Loucy (cell line): Measurements from ENCODE around the gene HDLBP.

Experiments used
- H2AFZ ChIP-seq: fragments of 200-600 bp; sonication (generic); 2 replicates; pipeline ENCODE4 v1.6.0; 2016; ENCODE audit warnings: antibody characterized with exemption, mild to moderate bottlenecking, low read length, moderate library complexity
- H3F3A ChIP-seq: fragments of 200-600 bp; 2 replicates; pipeline ENCODE4 v1.6.0; 2016; ENCODE audit warnings: antibody characterized with exemption, low read depth, mild to moderate bottlenecking
- H3K27me3 ChIP-seq: fragments of 200-600 bp; sonication (generic); 2 replicates; pipeline ENCODE4 v1.6.1; 2014; ENCODE audit warnings: low read length, mild to moderate bottlenecking; ENCODE audit not compliant: insufficient read depth, poor library complexity, severe bottlenecking
- H3K36me3 ChIP-seq: fragments of 200-600 bp; sonication (generic); 2 replicates; pipeline ENCODE4 v1.6.1; 2016; ENCODE audit warnings: low read length; ENCODE audit not compliant: insufficient read depth
- H3K4me1 ChIP-seq: fragments of 200-600 bp; sonication (generic); 2 replicates; pipeline ENCODE4 v1.5.1; 2014; ENCODE audit warnings: low read length, mild to moderate bottlenecking; ENCODE audit not compliant: insufficient read depth, poor library complexity, severe bottlenecking
- H3K4me2 ChIP-seq: fragments of 200-600 bp; sonication (generic); 2 replicates; pipeline ENCODE4 v1.6.0; 2014; ENCODE audit warnings: antibody characterized with exemption, low read length, low read depth, mild to moderate bottlenecking; ENCODE audit not compliant: poor library complexity, severe bottlenecking
- H3K4me3 ChIP-seq: fragments of 200-600 bp; sonication (generic); 2 replicates; pipeline ENCODE4 v1.5.1; 2014; ENCODE audit warnings: low read length, mild to moderate bottlenecking, mixed read lengths; ENCODE audit not compliant: poor library complexity, severe bottlenecking
- H3K79me2 ChIP-seq: fragments of 200-600 bp; sonication (generic); 2 replicates; pipeline ENCODE4 v1.6.1; 2014; ENCODE audit warnings: low read length; ENCODE audit not compliant: insufficient read depth
- H3K9ac ChIP-seq: fragments of 200-600 bp; sonication (generic); 2 replicates; pipeline ENCODE4 v1.6.0; 2014; ENCODE audit warnings: mild to moderate bottlenecking, low read depth, low read length, moderate library complexity; ENCODE audit not compliant: poor library complexity, severe bottlenecking
- H3K9me2 ChIP-seq: fragments of 200-600 bp; sonication (generic); replicated peaks from 2 replicates; pipeline ENCODE4 v1.6.1; 2016; ENCODE audit warnings: low read depth, low read length, mixed read lengths
- H3K9me3 ChIP-seq: fragments of 200-600 bp; sonication (generic); 2 replicates; pipeline ENCODE4 v1.6.1; 2014; ENCODE audit warnings: mild to moderate bottlenecking, antibody characterized with exemption, low read length, low read depth; ENCODE audit not compliant: insufficient read depth
- H4K20me1 ChIP-seq: fragments of 200-600 bp; sonication (generic); 2 replicates; pipeline ENCODE4 v1.6.0; 2014; ENCODE audit warnings: antibody characterized with exemption, low read length, mild to moderate bottlenecking; ENCODE audit not compliant: insufficient read depth, poor library complexity, severe bottlenecking
- EZH2phosphoT487 ChIP-seq: fragments of 200-600 bp; IDR thresholded peaks from 2 replicates; pipeline ENCODE4 v1.6.1; 2018; ENCODE audit warnings: antibody characterized with exemption, mild to moderate bottlenecking, moderate library complexity, borderline replicate concordance
- TF ChIP-seq, protein P1 (sequence below): fragments of 200-600 bp; sonication (generic); conservative IDR thresholded peaks from 2 replicates; pipeline ENCODE4 v1.5.1; 2014; ENCODE audit warnings: mild to moderate bottlenecking, antibody characterized with exemption, low read length

Gene HDLBP

DNA sequence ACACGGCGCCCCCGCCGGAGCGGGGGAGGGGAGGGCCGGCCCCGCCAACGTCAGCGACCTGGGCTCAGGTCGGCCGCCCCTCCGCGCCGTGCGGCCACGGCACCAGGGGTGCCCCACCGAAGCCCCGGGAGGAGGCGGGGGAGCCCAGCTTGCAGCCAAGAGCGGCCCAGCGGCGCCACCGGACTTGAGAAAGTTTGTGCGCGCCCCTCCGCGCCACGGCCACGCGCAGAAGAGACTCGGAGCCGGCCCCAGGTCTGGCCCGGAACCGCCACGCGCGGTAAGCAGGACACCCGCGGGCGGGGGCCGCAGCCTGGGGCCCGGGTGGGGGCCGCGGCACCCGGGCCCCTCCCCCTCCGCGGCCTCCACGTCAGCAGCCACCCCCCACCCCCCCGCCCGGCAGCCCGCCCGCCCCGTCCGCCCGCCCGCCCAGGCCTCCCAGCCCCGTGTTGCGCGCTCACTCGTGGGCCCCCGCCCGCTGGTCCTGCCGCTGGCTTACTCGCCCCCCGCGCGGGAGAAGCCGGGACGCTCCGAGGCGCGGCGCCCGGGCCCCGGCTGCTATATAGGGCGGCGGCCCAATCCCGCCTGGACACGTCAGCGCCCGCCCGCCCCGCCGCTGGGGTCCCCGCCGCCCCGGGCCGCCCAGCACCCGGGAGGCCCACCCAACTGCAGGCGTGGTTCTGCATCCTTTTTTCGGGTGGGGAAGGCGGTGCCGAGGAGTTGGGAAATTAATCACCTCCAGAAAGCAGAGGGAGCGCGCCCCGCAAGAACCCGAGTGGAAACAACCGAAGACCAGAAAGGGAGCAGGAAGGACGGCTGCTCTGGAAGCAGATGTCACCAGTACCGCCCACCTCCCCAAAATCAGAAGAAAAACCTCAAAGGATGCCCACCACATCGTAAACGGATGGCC is 42.9 kb downstream of the HDLBP start:
- Histone ChIP-seq H4K20me1 (peaks cover 29% of the 10 kb centered on the region), H3K4me3 (peak overlapping the region; percentile 91), H3K9me3 (0 out of 2 replicates have a peak, but pooled peaks cover 7% of the 10 kb centered on the region), H3K4me2 (peak overlapping the region; percentile 84), H3K36me3 (peaks cover 8% of the 10 kb centered on the region; the same call in 1 of the 2 replicates), H3K9me2 (no peaks in the 10 kb centered on the region), H3K79me2 (peaks cover 82% of the 10 kb centered on the region), H3K27me3 (no peaks in the 10 kb centered on the region), H3K9ac (peak overlapping the region; percentile 73), H3K4me1 (peaks cover 28% of the 10 kb centered on the region), H3F3A (no peaks in the 10 kb centered on the region), H2AFZ (peak overlapping the region; percentile 68; the same call in 1 of the 2 replicates)
- TF ChIP-seq, protein P1, sequence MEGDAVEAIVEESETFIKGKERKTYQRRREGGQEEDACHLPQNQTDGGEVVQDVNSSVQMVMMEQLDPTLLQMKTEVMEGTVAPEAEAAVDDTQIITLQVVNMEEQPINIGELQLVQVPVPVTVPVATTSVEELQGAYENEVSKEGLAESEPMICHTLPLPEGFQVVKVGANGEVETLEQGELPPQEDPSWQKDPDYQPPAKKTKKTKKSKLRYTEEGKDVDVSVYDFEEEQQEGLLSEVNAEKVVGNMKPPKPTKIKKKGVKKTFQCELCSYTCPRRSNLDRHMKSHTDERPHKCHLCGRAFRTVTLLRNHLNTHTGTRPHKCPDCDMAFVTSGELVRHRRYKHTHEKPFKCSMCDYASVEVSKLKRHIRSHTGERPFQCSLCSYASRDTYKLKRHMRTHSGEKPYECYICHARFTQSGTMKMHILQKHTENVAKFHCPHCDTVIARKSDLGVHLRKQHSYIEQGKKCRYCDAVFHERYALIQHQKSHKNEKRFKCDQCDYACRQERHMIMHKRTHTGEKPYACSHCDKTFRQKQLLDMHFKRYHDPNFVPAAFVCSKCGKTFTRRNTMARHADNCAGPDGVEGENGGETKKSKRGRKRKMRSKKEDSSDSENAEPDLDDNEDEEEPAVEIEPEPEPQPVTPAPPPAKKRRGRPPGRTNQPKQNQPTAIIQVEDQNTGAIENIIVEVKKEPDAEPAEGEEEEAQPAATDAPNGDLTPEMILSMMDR, result no peak
- TF ChIP-seq EZH2phosphoT487, result no peak

GRCh38 chr2:241271706-241272302 is 43.7 kb downstream of the HDLBP start:
- Histone ChIP-seq H3K4me2 (peak overlapping the region; percentile 84), H3K27me3 (no peaks in the 10 kb centered on the region), H2AFZ (peak overlapping the region; percentile 44; the same call in 1 of the 2 replicates), H3K9me3 (0 out of 2 replicates have a peak, but pooled peaks cover 7% of the 10 kb centered on the region), H3K79me2 (peaks cover 76% of the 10 kb centered on the region), H3F3A (no peaks in the 10 kb centered on the region), H3K36me3 (peaks cover 13% of the 10 kb centered on the region; the same call in 1 of the 2 replicates), H4K20me1 (peaks cover 29% of the 10 kb centered on the region), H3K9ac (peak overlapping the region; percentile 73), H3K9me2 (no peaks in the 10 kb centered on the region), H3K4me1 (peaks cover 28% of the 10 kb centered on the region), H3K4me3 (peak overlapping the region; percentile 91)
- TF ChIP-seq, protein P1, result no peak
- TF ChIP-seq EZH2phosphoT487, result no peak

GRCh38 chr2:241270531-241270930 is 44.9 kb downstream of the HDLBP start:
- H3K27me3 ChIP-seq, result no peaks in the 10 kb centered on the region
- H3K9ac ChIP-seq, result peak overlapping the region; percentile 73
- 0 out of 2 replicates have a peak, but pooled peaks cover 6% of the 10 kb centered on the region for H3K9me3 ChIP-seq
- H3F3A ChIP-seq, result no peaks in the 10 kb centered on the region
- TF ChIP-seq EZH2phosphoT487, result no peak
- TF ChIP-seq, protein P1, result no peak
- peaks cover 28% of the 10 kb centered on the region for H3K4me1 ChIP-seq
- H3K4me3 ChIP-seq, result peak overlapping the region; percentile 91
- H3K9me2 ChIP-seq, result no peaks in the 10 kb centered on the region
- H2AFZ ChIP-seq, result no peak overlapping the region
- H4K20me1 ChIP-seq, result peaks cover 33% of the 10 kb centered on the region
- peaks cover 25% of the 10 kb centered on the region for H3K36me3 ChIP-seq
- H3K4me2 ChIP-seq, result peak overlapping the region; percentile 84
- H3K79me2 ChIP-seq, result peaks cover 72% of the 10 kb centered on the region
